AG04449 (cell line): ENCODE data around the gene RAI14.

Experiments
- CTCF ChIA-PET: fragments of 350-600 bp; formaldehyde crosslinking; extraction: SDS; loops from one replicate; lab custom pipeline; 2021; ENCODE audit warnings: antibody characterized with exemption; lab: Yijun Ruan, JAX
- POLR2A ChIA-PET: fragments of 400-600, 350-600 bp; formaldehyde crosslinking; extraction: SDS; loops from one replicate; lab custom pipeline; 2020; ENCODE audit warnings: antibody characterized with exemption, inconsistent platforms; lab: Yijun Ruan, JAX
- DNase-seq: peaks from one replicate; pipeline ENCODE4 v3.0.0-alpha.2; 2010; ENCODE audit warnings: low read depth, low spot score
- H3K4me3 ChIP-seq: 2 replicates; pipeline ENCODE4 v1.5.1; 2011; ENCODE audit warnings: low read depth, mild to moderate bottlenecking, control low read depth, low read length
- CTCF ChIP-seq: IDR thresholded peaks from one replicate; pipeline ENCODE4 v1.5.1; 2011; ENCODE audit warnings: mild to moderate bottlenecking, moderate library complexity, low read length, control low read depth, inconsistent platforms; ENCODE audit not compliant: insufficient read depth; ENCODE audit errors: missing control alignments

Gene RAI14

GRCh38 chr5:34687269-34688011, 31.3 kb downstream of the RAI14 start:
- DNase-seq: no peak
- TF ChIP-seq CTCF: no peak
- ChIA-PET POLR2A (interaction anchor here (0.7 to 1.4 kb wide), 6 partner anchors 16 to 228 kb away, joined by 3 to 4 read pairs (median 3); partner anchors contain the start of genes BRIX1 and RAD1), CTCF (interaction anchor here (0.9 to 5.5 kb wide), 8 partner anchors 11 to 219 kb away, joined by 3 to 26 read pairs (median 3); no protein-coding TSS in a partner anchor)
- H3K4me3 ChIP-seq: no peak overlapping the region

- H3K4me3 ChIP-seq: no peak overlapping the region
- ChIA-PET CTCF (interaction anchor here (1.0 to 5.5 kb wide), 8 partner anchors 35 to 218 kb away, joined by 3 to 26 read pairs (median 4); no protein-coding TSS in a partner anchor), POLR2A (interaction anchor here (1.1 kb wide), 1 partner anchor 30 kb away, joined by 3 read pairs; no protein-coding TSS in a partner anchor)
- DNase-seq: no peak
- no peak for TF ChIP-seq CTCF
Measured at GRCh38 chr5:34688015-34688810, 32.1 kb downstream of the RAI14 start.

DNA sequence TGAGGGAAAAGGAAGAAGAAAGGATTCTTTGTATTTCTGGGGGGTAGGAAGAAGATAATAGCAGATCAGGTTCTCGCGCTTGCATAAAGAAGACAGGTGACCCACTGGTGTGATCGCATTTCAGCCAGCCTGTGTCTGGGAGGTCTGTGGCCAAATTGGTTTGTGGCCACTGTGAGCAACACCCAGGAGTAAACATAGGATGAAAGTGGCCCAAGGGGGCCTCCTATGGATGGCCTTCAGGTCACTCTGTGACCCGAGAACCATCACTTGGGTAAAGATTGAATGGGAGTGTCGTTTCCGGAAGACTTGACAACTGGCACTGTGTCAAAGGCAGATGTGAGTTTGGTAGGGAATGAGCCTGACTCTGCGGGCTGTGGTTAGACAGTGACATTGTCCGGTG, 34.2 kb downstream of the RAI14 start:
- POLR2A ChIA-PET: no interaction called here
- H3K4me3 ChIP-seq: no peak overlapping the region
- no peak for DNase-seq
- CTCF ChIA-PET: interaction anchor here (0.9 to 2.2 kb wide), 5 partner anchors 12 to 208 kb away, joined by 3 to 6 read pairs (median 3); no protein-coding TSS in a partner anchor
- TF ChIP-seq CTCF: no peak

- DNase-seq: no peak
- H3K4me3 ChIP-seq: no peak overlapping the region
- CTCF ChIA-PET: interaction anchor here (0.9 to 1.8 kb wide), 4 partner anchors 12 to 207 kb away, joined by 3 to 6 read pairs (median 3); no protein-coding TSS in a partner anchor
- POLR2A ChIA-PET: no interaction called here
- no peak for TF ChIP-seq CTCF
Measured at GRCh38 chr5:34690898-34691297, 34.8 kb downstream of the RAI14 start.

- CTCF ChIA-PET: interaction anchor here (0.9 to 1.8 kb wide), 5 partner anchors 11 to 207 kb away, joined by 3 to 6 read pairs (median 3); no protein-coding TSS in a partner anchor
- POLR2A ChIA-PET: no interaction called here
- DNase-seq: no peak
- H3K4me3 ChIP-seq: no peak overlapping the region
- no peak for TF ChIP-seq CTCF
Measured at GRCh38 chr5:34691326-34691725, 35.2 kb downstream of the RAI14 start.
